GM18868 (cell line): ENCODE data around the gene UHRF1.
A peak's percentile ranks its signal among the peaks of the same experiment; 100 is the strongest.
"Not testable (repeated sequence)": the region's sequence is repeated elsewhere in the genome, so short reads cannot be mapped to it uniquely, and the experiment has no call there.

Experiments
- ATAC-seq: cut with Tn5 transposase; IDR thresholded peaks from one replicate; pipeline ENCODE4 v1.9.1; 2021; ENCODE audit warnings: mild to moderate bottlenecking, moderate library complexity; ENCODE audit not compliant: unreplicated experiment

The UHRF1 gene

GRCh38 chr19:4909156-4909896 lies at the start of gene UHRF1:
TSS of gene UHRF1 (plus strand) at chr19:4909501. CDS start at chr19:4910886, 1,385 bp downstream.
- ATAC-seq = no peak

GRCh38 chr19:4859697-4860096 lies 49.6 kb upstream of the UHRF1 start:
- ATAC-seq = no peak

- no peak for ATAC-seq
Observed at GRCh38 chr19:4861147-4861546, 48.2 kb upstream of the UHRF1 start.

GRCh38 chr19:4866595-4867424 lies 42.5 kb upstream of the UHRF1 start:
- no peak for ATAC-seq

GRCh38 chr19:4867534-4868285 lies 41.6 kb upstream of the UHRF1 start, which contains the start of gene PLIN3:
TSS of gene PLIN3 (minus strand) at chr19:4867667. CDS start at chr19:4861394, 6,273 bp downstream.
- peak; percentile 81 for ATAC-seq

- no peak for ATAC-seq
Observed at GRCh38 chr19:4868286-4868834, 40.9 kb upstream of the UHRF1 start.

- no peak for ATAC-seq
Observed at GRCh38 chr19:4870025-4870700, 39.1 kb upstream of the UHRF1 start.

- no peak for ATAC-seq
Observed at GRCh38 chr19:4871711-4872110, 37.6 kb upstream of the UHRF1 start.

- no peak for ATAC-seq
Observed at GRCh38 chr19:4873930-4874329, 35.4 kb upstream of the UHRF1 start.

- ATAC-seq = no peak
Observed at GRCh38 chr19:4877753-4878490, 31.4 kb upstream of the UHRF1 start.

GRCh38 chr19:4878491-4878968 lies 30.8 kb upstream of the UHRF1 start:
- ATAC-seq = no peak

- ATAC-seq = no peak
Observed at GRCh38 chr19:4879041-4879440, 30.3 kb upstream of the UHRF1 start.

GRCh38 chr19:4882874-4883273 lies 26.4 kb upstream of the UHRF1 start:
- not testable (repeated sequence) for ATAC-seq

- ATAC-seq = not testable (repeated sequence)
Observed at GRCh38 chr19:4884993-4885392, 24.3 kb upstream of the UHRF1 start.

- ATAC-seq = not testable (repeated sequence)
Observed at GRCh38 chr19:4887803-4888202, 21.5 kb upstream of the UHRF1 start.

GRCh38 chr19:4889034-4889815 lies 20.1 kb upstream of the UHRF1 start:
- no peak for ATAC-seq

GRCh38 chr19:4891066-4891465 lies 18.2 kb upstream of the UHRF1 start:
- no peak for ATAC-seq

GRCh38 chr19:4892962-4893361 lies 16.3 kb upstream of the UHRF1 start:
- not testable (repeated sequence) for ATAC-seq

GRCh38 chr19:4896372-4896771 lies 12.9 kb upstream of the UHRF1 start:
- ATAC-seq = no peak
